Sigmoid colon (tissue), 7 donors: Measurements from ENCODE around the gene LRRC37A. TPM values are rescaled to one million over a fixed set of nuclear protein-coding genes. Genes with fewer than 3 reads are reported as not detected.
"Not testable (repeated sequence)": the region's sequence is repeated elsewhere in the genome, so short reads cannot be mapped to it uniquely, and the experiment has no call there.

Source experiments
- DNase-seq: peaks from one replicate; pipeline ENCODE4 v3.0.0-alpha.2; 2019
- H3K27ac ChIP-seq, 4 donors: fragments of 200-600 bp; sonication (generic); one replicate each; pipeline ENCODE4 v1.5.1; 2016 to 2019; ENCODE audit warnings: mild to moderate bottlenecking in 1 of 4
- H3K27me3 ChIP-seq, 3 donors: fragments of 200-600 bp; sonication (generic); one replicate each; pipeline ENCODE4 v1.5.1; 2019; ENCODE audit warnings: mild to moderate bottlenecking in 1 of 3
- H3K36me3 ChIP-seq, 4 donors: fragments of 200-600 bp; sonication (generic); one replicate each; pipeline ENCODE4 v1.5.1; 2016 to 2019
- H3K4me1 ChIP-seq, 4 donors: fragments of 200-600 bp; sonication (generic); one replicate each; pipeline ENCODE4 v1.5.1; 2017 to 2019
- H3K4me3 ChIP-seq, 4 donors: fragments of 200-600 bp; sonication (generic); one replicate each; pipeline ENCODE4 v1.5.1; 2017 to 2019; ENCODE audit warnings: mild to moderate bottlenecking in 2 of 4, moderate library complexity in 1 of 4
- H3K9me3 ChIP-seq, 4 donors: fragments of 200-600 bp in 3 of 4; sonication (generic) in 3 of 4; one replicate each; pipeline versions ENCODE4 v1.5.1 to v1.6.1; 2013 to 2019
- EP300 ChIP-seq, 4 donors: sonication (generic); formaldehyde crosslinking; IDR thresholded peaks; one replicate each; pipeline ENCODE4 v1.6.1; 2017; ENCODE audit warnings: antibody characterized with exemption in 4 of 4
- POLR2A ChIP-seq, 2 donors: fragments of 450-650 bp; IDR thresholded peaks; one replicate each; pipeline ENCODE4 v1.6.1; 2016; ENCODE audit warnings: antibody characterized with exemption in 2 of 2, mild to moderate bottlenecking in 2 of 2, moderate library complexity in 2 of 2
- POLR2AphosphoS5 ChIP-seq, 4 donors: sonication (generic); formaldehyde crosslinking; IDR thresholded peaks; one replicate each; pipeline ENCODE4 v1.6.1; 2017; ENCODE audit warnings: antibody characterized with exemption in 4 of 4
- WGBS, 2 donors: extraction: QIAGEN DNeasy Blood & Tissue Kit; methylation state at CpG; one replicate each; pipeline ENCODE4 v1.1.7; 2013; 5-methylcytosine and 5-hydroxymethylcytosine counted together
- intact Hi-C: fragments of 100-400 bp; cut with DNase I; formaldehyde crosslinking; loops from one replicate; pipeline ENCODE4 v1.15.1; 2023
- polyA plus RNA-seq, 3 donors: library from polyadenylated mRNA; stranded (reverse); fragments of 200-250 nt; gene quantifications; one replicate each; pipeline ENCODE4 v1.2.3, GENCODE V29; 2013
- total RNA-seq, 4 donors: library from RNA; depleted of rRNA; stranded (reverse); fragments of >200 nt; gene quantifications; one replicate each; pipeline ENCODE4 v1.1.0, GENCODE V29; 2016
- TF ChIP-seq, protein P1 (sequence below), 4 experiments: fragments of 450-650 bp in 3 of 4; fragments of 200-600 bp in 1 of 4; IDR thresholded peaks; one replicate each; pipeline ENCODE4 v1.5.1; 2016 to 2019; ENCODE audit warnings: antibody characterized with exemption in 4 of 4, mild to moderate bottlenecking in 3 of 4, moderate library complexity in 2 of 4
- donor health status: healthy with polysubstance abuse.
- donor health status: Bipolar disorder and iron deficiency.
- donor health status: healthy.

The LRRC37A gene
- total and polyA plus RNA-seq, 7 donors = 0.60 to 4.7 (median 1.5) TPM

DNA sequence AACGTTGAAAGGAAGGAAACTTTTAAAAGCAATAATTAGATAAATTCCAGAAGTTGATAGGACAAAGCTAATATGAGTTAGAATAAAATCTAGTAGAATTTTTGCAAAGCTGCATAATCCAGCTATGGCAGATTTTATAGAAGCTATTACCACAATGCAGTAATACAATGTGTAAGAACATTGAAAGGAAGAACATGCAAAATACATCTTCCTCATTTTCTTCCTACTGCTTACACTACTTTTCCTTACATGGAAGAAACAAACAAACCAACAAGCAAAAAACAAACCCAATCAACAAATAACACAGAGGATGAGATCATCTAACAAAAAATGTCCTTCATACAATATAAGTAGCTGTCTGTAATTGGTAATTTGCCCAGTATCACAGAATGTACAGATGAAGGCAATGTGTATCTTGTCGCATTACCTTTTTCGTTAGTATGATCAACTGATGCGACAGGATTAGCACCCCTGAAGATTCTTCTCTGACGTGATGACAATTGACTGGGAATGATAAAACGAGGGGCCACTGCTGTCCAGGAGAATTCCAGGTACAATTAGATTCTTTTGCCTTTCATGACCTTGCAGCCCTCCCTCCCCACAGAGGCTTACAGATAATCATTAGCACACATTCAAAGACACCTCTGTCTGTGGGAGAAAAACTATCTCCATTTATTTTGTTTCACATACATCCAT lies 21.2 kb upstream of the LRRC37A start:
- 79 to 83% methylated on average over 6 of the region's 6 CpGs for WGBS, 2 donors

GRCh38 chr17:46274238-46274637 lies 20.7 kb upstream of the LRRC37A start:
- Histone ChIP-seq H3K27me3 (no peaks in the 10 kb centered on the region), H3K4me1 (no peaks in the 10 kb centered on the region), H3K4me3 (no peak overlapping the region), H3K36me3 (no peaks in the 10 kb centered on the region), H3K27ac (no peak overlapping the region), H3K9me3 (no peaks in the 10 kb centered on the region)
- DNase-seq = no peak
- intact Hi-C loops = no loop called here
- TF ChIP-seq, protein P1, sequence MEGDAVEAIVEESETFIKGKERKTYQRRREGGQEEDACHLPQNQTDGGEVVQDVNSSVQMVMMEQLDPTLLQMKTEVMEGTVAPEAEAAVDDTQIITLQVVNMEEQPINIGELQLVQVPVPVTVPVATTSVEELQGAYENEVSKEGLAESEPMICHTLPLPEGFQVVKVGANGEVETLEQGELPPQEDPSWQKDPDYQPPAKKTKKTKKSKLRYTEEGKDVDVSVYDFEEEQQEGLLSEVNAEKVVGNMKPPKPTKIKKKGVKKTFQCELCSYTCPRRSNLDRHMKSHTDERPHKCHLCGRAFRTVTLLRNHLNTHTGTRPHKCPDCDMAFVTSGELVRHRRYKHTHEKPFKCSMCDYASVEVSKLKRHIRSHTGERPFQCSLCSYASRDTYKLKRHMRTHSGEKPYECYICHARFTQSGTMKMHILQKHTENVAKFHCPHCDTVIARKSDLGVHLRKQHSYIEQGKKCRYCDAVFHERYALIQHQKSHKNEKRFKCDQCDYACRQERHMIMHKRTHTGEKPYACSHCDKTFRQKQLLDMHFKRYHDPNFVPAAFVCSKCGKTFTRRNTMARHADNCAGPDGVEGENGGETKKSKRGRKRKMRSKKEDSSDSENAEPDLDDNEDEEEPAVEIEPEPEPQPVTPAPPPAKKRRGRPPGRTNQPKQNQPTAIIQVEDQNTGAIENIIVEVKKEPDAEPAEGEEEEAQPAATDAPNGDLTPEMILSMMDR (IDR thresholded peaks at IDR 0.05) = no peak
- no peak for TF ChIP-seq EP300 (IDR thresholded peaks at IDR 0.05)
- TF ChIP-seq POLR2AphosphoS5 (IDR thresholded peaks at IDR 0.05) = no peak
- TF ChIP-seq POLR2A (IDR thresholded peaks at IDR 0.05) = no peak
- WGBS, 2 donors = 24 to 68% methylated on average over 3 of the region's 3 CpGs

More for the DNA sequence above, 21.2 kb upstream of the LRRC37A start:
- Histone ChIP-seq H3K9me3 (no peaks in the 10 kb centered on the region), H3K27me3 (no peaks in the 10 kb centered on the region), H3K27ac (no peak overlapping the region), H3K4me3 (no peak overlapping the region), H3K36me3 (no peaks in the 10 kb centered on the region), H3K4me1 (no peaks in the 10 kb centered on the region)
- TF ChIP-seq POLR2A (IDR thresholded peaks at IDR 0.05) (no peak), POLR2AphosphoS5 (IDR thresholded peaks at IDR 0.05) (no peak), EP300 (IDR thresholded peaks at IDR 0.05) (no peak)
- TF ChIP-seq, protein P1 (IDR thresholded peaks at IDR 0.05) = no peak
- intact Hi-C loops = no loop called here
- no peak for DNase-seq

DNA sequence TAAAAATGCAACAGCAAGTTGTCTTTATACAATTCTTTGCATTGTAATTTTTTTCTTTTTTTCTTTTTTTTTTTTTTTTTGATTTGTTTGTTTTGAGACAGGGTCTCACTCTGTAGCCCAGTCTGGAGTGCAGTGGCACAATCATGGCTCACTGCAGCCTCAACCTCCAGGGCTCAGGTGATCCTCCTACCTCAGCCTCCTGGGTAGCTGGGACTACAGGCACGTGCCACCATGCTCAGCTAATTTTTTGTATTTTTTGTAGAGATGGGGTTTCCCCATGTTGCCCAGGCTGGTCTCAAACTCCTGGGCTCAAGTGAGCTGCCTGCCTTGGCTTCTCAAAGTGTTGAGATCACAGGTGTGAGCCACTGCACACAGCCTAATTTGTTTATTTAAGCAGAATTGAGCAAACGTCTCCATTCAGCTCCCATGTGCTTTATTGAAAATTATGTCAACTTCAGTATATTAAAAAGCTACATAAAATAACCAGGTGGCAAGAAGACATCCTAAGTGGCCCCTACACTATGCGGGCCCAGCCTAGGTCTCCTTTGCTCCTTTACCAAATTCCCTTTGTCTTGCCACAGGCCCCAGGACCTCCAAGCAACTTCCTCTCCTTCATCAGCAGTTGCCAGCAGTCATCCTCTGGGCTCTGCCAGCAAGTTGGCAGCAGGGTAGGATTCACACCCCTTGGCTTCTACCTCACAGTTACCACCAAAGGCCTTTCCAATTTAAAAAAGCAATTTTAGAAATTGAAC lies 18.0 kb upstream of the LRRC37A start:
- H3K4me3 ChIP-seq, DNase-seq, H3K9me3 ChIP-seq, H3K4me1 ChIP-seq, H3K27ac ChIP-seq, H3K36me3 ChIP-seq, intact Hi-C loops, H3K27me3 ChIP-seq: not testable (repeated sequence)
- 61 to 62% methylated on average over 3 of the region's 3 CpGs for WGBS, 2 donors

- not testable (repeated sequence) for H3K27ac ChIP-seq, DNase-seq, H3K4me3 ChIP-seq, H3K9me3 ChIP-seq, H3K27me3 ChIP-seq, H3K4me1 ChIP-seq, H3K36me3 ChIP-seq
- WGBS, 2 donors = 89 to 93% methylated on average over 4 of the region's 4 CpGs
- intact Hi-C loops = loop anchor here (10.0 kb wide), 1 partner anchor 277 kb away; no protein-coding TSS in a partner anchor
Observed at GRCh38 chr17:46281336-46281735, 13.6 kb upstream of the LRRC37A start.

DNA sequence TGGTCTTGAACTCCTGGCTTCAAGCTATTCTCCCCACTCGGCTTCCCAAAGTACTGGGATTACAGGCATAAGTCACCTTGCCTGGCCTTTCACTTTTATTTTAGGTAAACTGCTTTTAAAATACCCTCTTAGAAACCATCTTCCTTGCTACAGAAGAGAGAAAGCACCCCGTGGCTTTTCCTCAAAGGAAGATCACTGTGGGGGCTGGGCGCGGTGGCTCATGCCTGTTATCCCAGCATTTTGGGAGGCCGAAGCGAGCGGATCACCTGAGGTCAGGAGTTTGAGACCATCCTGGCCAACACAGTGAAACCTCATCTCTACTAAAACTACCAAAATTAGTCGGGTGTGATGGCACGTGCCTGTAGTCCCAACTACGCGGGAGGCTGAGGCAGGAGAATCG lies 12.3 kb upstream of the LRRC37A start:
- DNase-seq, H3K27me3 ChIP-seq, H3K4me3 ChIP-seq, H3K36me3 ChIP-seq, H3K4me1 ChIP-seq, H3K9me3 ChIP-seq, H3K27ac ChIP-seq: not testable (repeated sequence)
- WGBS, 2 donors = 94 to 96% methylated on average over 12 of the region's 12 CpGs
- intact Hi-C loops = loop anchor here (10.0 kb wide), 1 partner anchor 278 kb away; no protein-coding TSS in a partner anchor

DNA sequence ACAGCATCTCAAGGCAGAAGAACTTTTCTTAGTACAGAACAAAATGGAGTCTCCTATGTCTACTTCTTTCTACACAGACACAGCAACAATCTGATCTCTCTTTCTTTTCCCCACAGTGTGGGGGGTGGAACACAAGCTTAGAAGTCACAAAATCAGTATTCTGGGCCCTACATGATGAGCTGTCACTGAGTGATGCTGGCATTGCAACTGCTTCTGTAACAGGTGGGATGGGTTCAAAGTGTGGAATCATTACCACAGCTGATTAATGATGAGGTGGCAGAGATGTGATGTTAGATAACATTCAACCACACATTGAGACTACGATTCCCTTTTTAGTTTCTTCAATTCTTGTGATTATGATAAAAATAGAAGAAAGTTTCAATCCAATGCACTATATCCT lies 10.5 kb upstream of the LRRC37A start:
- H3K4me3 ChIP-seq, DNase-seq, H3K36me3 ChIP-seq, H3K4me1 ChIP-seq, H3K27me3 ChIP-seq, H3K9me3 ChIP-seq, H3K27ac ChIP-seq: not testable (repeated sequence)
- WGBS, 2 donors = 83 to 100% methylated on average over 1 of the region's 1 CpG
- intact Hi-C loops = loop anchor here (10.0 kb wide), 1 partner anchor 280 kb away; no protein-coding TSS in a partner anchor

- not testable (repeated sequence) for H3K27ac ChIP-seq, DNase-seq, H3K27me3 ChIP-seq, H3K9me3 ChIP-seq, H3K4me3 ChIP-seq, H3K36me3 ChIP-seq, H3K4me1 ChIP-seq
- intact Hi-C loops = loop anchor here (10.0 kb wide), 1 partner anchor 281 kb away; no protein-coding TSS in a partner anchor
- 75 to 78% methylated on average over 2 of the region's 2 CpGs for WGBS, 2 donors
Observed at GRCh38 chr17:46285500-46285899, 9.4 kb upstream of the LRRC37A start.
